ENCODE measurements around the gene VARS2. TPM values are rescaled to one million over a fixed set of nuclear protein-coding genes. Genes with fewer than 3 reads are reported as not detected.
A peak's percentile ranks its signal among the peaks of the same experiment; 100 is the strongest.
"Not testable (repeated sequence)": the region's sequence is repeated elsewhere in the genome, so short reads cannot be mapped to it uniquely, and the experiment has no call there.

Gene VARS2
- total and polyA plus RNA-seq, 8 donors = 11.3 to 40.6 (median 18.9) TPM

GRCh38 chr6:30918670-30919069, 4.6 kb downstream of the VARS2 start:
- no peak for ATAC-seq
- peaks cover 0 to 61% (median 5%) of the 10 kb centered on the region in 3 donors for H3K36me3 ChIP-seq
- no peaks in the 10 kb centered on the region for H3K27me3 ChIP-seq
- no peak for FAIRE-seq
- intact Hi-C loops (cut with DNase I) = loop anchor here in 2 of 3 donors (5.0 to 10.0 kb wide), 3 partner anchors 84 to 164 kb away; no protein-coding TSS in a partner anchor
- H3K4me1 ChIP-seq = peaks cover 0 to 10% (median 7%) of the 10 kb centered on the region in 3 donors
- 88 to 97% methylated on average over 8 of the region's 8 CpGs for WGBS, 2 donors
- no peak overlapping the region for H3K27ac ChIP-seq
- H3K4me3 ChIP-seq = no peak overlapping the region
- DNase-seq = no peak
- no peak for TF ChIP-seq CTCF (IDR thresholded peaks at IDR 0.05)
- no peaks in the 10 kb centered on the region for H3K9me3 ChIP-seq

- no peak for TF ChIP-seq CTCF (IDR thresholded peaks at IDR 0.05)
- WGBS, 2 donors = 89 to 97% methylated on average over 7 of the region's 7 CpGs
- H3K4me3 ChIP-seq = no peak overlapping the region
- no peaks in the 10 kb centered on the region for H3K9me3 ChIP-seq
- FAIRE-seq (no peak), DNase-seq (no peak), ATAC-seq (no peak)
- H3K36me3 ChIP-seq = peaks cover 0 to 72% (median 5%) of the 10 kb centered on the region in 3 donors
- intact Hi-C loops (cut with DNase I) = loop anchor here (10.0 kb wide), 3 partner anchors 112 to 162 kb away; no protein-coding TSS in a partner anchor
- H3K27me3 ChIP-seq = no peaks in the 10 kb centered on the region
- H3K4me1 ChIP-seq = no peaks in the 10 kb centered on the region
- no peak overlapping the region for H3K27ac ChIP-seq
Observed at GRCh38 chr6:30922447-30922852, 8.4 kb downstream of the VARS2 start.

DNA sequence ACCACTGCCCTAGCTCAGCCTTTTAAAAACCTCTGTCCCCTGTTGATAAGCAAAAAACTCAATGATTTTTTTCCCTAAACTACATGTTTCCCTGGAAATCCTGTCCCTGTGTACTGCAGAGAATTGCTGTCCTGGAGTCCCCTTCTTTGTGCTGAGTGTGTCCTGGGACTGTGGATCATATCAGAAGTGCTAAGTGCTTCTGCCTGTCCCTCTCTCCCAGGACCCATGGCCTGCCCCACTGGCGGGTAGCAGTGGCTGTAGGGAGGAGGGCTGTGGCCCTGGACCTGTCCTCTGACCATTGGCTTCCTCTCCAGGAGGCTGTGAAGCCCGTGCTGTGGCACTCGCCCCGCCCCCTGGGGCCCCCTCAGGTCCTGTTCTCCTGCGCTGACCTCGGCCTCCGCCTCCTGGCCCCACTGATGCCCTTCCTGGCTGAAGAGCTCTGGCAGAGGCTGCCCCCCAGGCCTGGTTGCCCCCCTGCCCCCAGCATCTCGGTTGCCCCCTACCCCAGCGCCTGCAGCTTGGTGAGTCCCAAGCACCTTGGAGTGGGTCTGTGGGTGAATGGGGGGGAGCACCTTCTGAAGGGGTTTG, 10.1 kb downstream of the VARS2 start:
- WGBS, 2 donors = 88 to 93% methylated on average over 6 to 9 of the region's 9 CpGs
- intact Hi-C loops (cut with DNase I) = loop anchor here (10.0 kb wide), 3 partner anchors 111 to 161 kb away; no protein-coding TSS in a partner anchor
- not testable (repeated sequence) for FAIRE-seq, H3K27me3 ChIP-seq, H3K27ac ChIP-seq, H3K9me3 ChIP-seq, H3K4me1 ChIP-seq, DNase-seq, ATAC-seq, H3K4me3 ChIP-seq
- peaks cover 0 to 58% (median under 1%) of the 10 kb centered on the region in 3 donors for H3K36me3 ChIP-seq

GRCh38 chr6:30926644-30927043, 12.6 kb downstream of the VARS2 start:
- Histone ChIP-seq H3K27me3 (no peaks in the 10 kb centered on the region), H3K27ac (peak overlapping the region in 3 of 4 donors; percentile 6 to 39 (median 22)), H3K36me3 (peaks cover 0 to 36% (median 0%) of the 10 kb centered on the region in 3 donors), H3K4me3 (no peak overlapping the region), H3K4me1 (no peaks in the 10 kb centered on the region), H3K9me3 (no peaks in the 10 kb centered on the region)
- WGBS, 2 donors = 78% methylated on average over 4 of the region's 4 CpGs
- intact Hi-C loops (cut with DNase I) = loop anchor here (10.0 kb wide), 3 partner anchors 108 to 158 kb away; no protein-coding TSS in a partner anchor
- DNase-seq (peak in 3 of 6 donors; percentile 45 to 68 (median 48)), ATAC-seq (peak; percentile 68 to 90 (median 82)), FAIRE-seq (no peak)
- TF ChIP-seq CTCF (IDR thresholded peaks at IDR 0.05) = no peak

- not testable (repeated sequence) for H3K4me3 ChIP-seq, H3K9me3 ChIP-seq, ATAC-seq, DNase-seq, H3K27me3 ChIP-seq, H3K4me1 ChIP-seq, FAIRE-seq
- Histone ChIP-seq H3K36me3 (peaks cover 0 to 31% (median 0%) of the 10 kb centered on the region in 3 donors), H3K27ac (peak overlapping the region in 3 of 4 donors; percentile 6 to 39 (median 22))
- intact Hi-C loops (cut with DNase I) = loop anchor here (10.0 kb wide), 3 partner anchors 108 to 158 kb away; no protein-coding TSS in a partner anchor
- WGBS, 2 donors = 89 to 99% methylated on average over 3 of the region's 3 CpGs
Observed at GRCh38 chr6:30927080-30927479, 13.0 kb downstream of the VARS2 start.

- Histone ChIP-seq H3K4me3 (no peak overlapping the region), H3K36me3 (peaks cover 0 to 15% (median 0%) of the 10 kb centered on the region in 3 donors), H3K27ac (no peak overlapping the region), H3K27me3 (no peaks in the 10 kb centered on the region), H3K4me1 (peaks cover 0 to 6% (median 0%) of the 10 kb centered on the region in 3 donors), H3K9me3 (no peaks in the 10 kb centered on the region)
- TF ChIP-seq CTCF (IDR thresholded peaks at IDR 0.05) = no peak
- WGBS, 2 donors = 96 to 98% methylated on average over 3 of the region's 3 CpGs
- no peak for ATAC-seq
- DNase-seq = no peak
- FAIRE-seq = no peak
- intact Hi-C loops (cut with DNase I) = loop anchor here (10.0 kb wide), 3 partner anchors 106 to 156 kb away; no protein-coding TSS in a partner anchor
Observed at GRCh38 chr6:30928677-30929076, 14.6 kb downstream of the VARS2 start.
